IPS-18c (cell line): Measurements from ENCODE around the gene ENTPD6.
"Not testable (repeated sequence)": the region's sequence is repeated elsewhere in the genome, so short reads cannot be mapped to it uniquely, and the experiment has no call there.

Experiments
- H3K4me3 ChIP-seq: 2 replicates; pipeline ENCODE4 v1.7.0; 2013; ENCODE audit warnings: low read depth, mild to moderate bottlenecking, low read length, moderate library complexity; ENCODE audit not compliant: insufficient read depth
- H3K9me3 ChIP-seq: one replicate; pipeline ENCODE4 v1.6.1; 2013; ENCODE audit warnings: mild to moderate bottlenecking, low read length, moderate library complexity; ENCODE audit not compliant: control insufficient read depth, insufficient read depth

The ENTPD6 gene

DNA sequence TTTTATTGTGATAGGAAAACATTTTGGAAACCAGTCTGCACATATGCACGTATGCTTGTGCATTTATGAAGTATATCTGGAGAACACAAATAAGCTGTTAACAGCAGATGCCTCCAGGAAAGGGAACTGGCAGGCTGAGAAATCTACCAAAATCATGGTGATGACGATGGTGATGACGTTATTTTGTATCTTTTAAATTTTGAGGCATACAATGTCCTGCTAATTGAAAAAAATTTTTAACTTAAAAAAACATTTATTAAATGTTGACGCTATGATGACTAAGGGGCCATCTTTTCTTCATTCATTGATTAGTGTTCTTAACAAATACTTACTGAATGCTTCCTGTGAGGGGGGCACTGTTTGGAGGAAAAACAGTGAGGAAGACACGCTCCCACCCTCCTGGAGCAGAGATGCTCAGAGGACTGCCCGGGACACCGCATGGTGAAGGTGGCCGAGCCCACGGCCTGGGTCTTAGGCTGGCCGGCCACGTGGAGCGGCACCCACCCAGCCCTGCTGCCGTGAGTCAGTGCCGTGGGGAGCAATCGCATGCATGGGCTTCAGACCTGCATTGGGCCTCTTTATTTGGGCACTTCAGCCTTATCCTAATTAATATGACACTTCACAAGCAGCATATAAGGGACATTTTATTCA, 15.9 kb upstream of the ENTPD6 start:
- H3K9me3 ChIP-seq, result no peaks in the 10 kb centered on the region
- no peak overlapping the region for H3K4me3 ChIP-seq

DNA sequence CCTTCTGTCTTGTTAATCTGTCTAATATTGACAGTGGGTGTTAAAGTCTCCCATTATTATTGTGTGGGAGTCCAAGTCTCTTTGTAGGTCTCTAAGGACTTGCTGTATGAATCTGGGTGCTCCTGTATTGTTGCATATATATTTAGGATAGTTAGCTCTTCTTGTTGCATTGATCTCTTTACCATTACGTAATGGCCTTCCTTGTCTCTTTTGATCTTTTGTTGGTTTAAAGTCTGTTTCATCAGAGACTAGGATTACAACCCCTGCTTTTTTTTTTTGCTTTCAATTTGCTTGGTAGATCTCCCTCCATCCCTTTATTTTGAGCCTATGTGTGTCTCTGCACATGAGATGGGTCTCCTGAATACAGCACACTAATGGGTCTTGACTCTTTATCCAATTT, 11.1 kb upstream of the ENTPD6 start:
- not testable (repeated sequence) for H3K9me3 ChIP-seq, H3K4me3 ChIP-seq

DNA sequence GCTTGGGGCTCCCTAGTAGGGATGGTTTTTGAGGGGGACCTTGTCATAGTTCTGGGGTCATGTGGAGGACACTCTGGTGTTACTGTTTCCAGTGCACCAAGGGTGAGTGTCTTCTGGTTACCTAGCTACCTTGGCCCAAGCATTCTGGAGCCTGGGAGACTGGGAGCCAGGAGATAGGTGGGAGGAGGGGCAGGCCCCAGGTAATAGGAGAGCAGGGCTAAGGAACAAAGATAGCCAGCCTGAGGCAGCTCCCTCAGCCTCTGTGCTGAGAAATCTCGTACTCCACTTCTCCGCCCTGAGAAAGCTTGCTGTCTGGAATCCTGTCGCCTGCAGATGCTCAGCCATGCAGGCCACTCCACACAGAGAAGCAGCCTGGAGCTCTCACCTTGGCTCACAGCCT, 8.3 kb upstream of the ENTPD6 start:
- H3K4me3 ChIP-seq, result no peak overlapping the region
- H3K9me3 ChIP-seq, result peaks cover 2% of the 10 kb centered on the region

DNA sequence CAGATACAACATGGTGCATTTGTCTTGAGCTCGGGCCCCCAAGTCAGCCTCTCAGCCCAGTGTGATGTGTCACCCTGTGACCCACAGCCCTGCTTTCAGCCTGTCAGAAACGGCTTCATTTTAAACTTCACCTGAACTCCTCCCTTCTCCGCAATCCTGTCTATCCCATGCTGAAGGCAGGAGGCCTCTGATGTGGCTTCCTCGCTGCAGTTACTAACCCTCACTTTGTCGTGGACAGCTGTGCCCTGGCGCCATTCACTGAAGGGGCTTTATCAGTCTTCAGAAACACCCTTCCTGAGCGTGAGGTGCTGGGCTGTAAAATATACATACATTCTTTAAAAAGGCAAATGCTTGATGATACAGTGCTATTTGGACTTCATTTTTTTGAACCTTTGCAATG, 7.9 kb upstream of the ENTPD6 start:
- H3K4me3 ChIP-seq, result no peak overlapping the region
- H3K9me3 ChIP-seq, result peaks cover 2% of the 10 kb centered on the region

DNA sequence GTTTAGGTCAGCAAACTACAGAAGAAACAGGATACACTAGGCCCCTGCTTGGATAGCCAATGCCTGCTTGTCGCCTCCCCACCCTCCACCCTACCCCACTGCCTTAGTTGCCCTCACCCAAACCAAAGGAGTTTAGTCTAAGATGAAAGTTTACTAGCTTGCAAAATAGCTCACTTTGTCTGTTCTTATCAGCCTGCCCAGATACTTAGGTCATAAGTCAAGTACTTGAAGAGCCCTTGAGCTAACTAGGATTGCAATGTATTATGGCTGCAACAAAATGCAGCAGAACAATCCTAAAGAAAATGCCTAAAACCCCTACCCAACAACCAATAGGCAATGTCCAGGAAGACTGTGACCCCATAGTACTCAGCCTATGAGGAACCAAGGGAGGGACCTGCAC, 7.3 kb upstream of the ENTPD6 start:
- Histone ChIP-seq H3K4me3 (no peak overlapping the region), H3K9me3 (peaks cover 2% of the 10 kb centered on the region)

DNA sequence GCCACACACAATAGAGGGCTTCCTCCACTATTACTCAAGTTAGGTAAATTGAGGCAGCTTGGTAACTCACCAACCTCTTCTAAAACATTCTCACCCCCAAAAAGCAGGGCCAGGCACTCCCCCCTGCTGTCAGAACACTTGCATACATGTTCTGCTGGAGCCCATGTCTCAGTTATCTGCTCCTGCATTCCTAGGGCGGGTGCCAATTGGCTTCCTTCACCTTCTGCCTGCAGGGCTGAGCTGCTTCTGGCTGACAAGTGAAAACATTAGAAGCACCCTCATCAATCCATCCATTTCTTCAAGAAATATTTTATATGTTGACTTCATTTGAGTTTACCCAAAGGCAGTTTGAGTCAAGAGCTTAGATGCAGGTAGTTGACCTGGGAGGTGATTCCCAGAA, 4.5 kb upstream of the ENTPD6 start:
- H3K4me3 ChIP-seq, result no peak overlapping the region

DNA sequence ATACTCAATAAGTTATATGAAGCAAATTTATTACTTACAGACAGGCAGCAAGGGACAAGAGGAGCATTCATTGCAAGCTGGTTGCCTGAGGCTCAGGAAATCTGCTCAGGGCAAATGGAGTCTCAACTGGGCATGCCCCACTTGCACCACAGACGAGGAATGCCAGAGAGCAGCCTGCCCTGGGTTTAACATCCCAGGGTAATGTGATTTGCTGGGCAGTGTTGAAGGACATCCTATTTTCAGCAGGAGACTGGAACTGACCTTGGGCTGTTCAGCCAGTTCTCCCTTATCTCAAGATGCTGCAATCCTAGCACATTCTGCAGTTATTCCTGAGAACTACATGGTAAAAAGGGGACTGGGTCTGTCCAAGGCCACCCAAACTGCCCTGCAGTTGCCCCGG, 3.8 kb upstream of the ENTPD6 start:
- Histone ChIP-seq H3K9me3 (peaks cover 1% of the 10 kb centered on the region), H3K4me3 (no peak overlapping the region)

More for the DNA sequence above, 4.5 kb upstream of the ENTPD6 start:
- peaks cover 2% of the 10 kb centered on the region for H3K9me3 ChIP-seq

DNA sequence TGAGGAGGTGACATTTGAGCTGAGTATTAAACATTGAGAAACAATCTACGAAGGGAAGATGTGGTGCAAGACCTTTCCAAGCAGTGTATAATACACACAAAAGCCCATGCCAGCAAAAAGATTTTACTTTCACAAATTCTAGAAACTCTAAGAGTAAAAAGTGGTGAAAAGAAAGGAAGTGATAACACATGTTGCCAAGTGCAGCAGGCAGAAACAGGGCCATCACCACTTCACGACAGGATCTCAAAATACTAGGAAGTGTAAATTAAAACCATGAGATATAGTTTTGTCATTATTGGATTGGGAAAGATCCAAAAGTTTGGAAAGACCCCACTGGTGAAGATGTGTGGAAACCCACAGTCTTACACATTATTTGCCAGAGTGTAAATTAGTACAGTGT, 1.7 kb upstream of the ENTPD6 start:
- H3K9me3 ChIP-seq, result no peaks in the 10 kb centered on the region
- H3K4me3 ChIP-seq, result no peak overlapping the region

DNA sequence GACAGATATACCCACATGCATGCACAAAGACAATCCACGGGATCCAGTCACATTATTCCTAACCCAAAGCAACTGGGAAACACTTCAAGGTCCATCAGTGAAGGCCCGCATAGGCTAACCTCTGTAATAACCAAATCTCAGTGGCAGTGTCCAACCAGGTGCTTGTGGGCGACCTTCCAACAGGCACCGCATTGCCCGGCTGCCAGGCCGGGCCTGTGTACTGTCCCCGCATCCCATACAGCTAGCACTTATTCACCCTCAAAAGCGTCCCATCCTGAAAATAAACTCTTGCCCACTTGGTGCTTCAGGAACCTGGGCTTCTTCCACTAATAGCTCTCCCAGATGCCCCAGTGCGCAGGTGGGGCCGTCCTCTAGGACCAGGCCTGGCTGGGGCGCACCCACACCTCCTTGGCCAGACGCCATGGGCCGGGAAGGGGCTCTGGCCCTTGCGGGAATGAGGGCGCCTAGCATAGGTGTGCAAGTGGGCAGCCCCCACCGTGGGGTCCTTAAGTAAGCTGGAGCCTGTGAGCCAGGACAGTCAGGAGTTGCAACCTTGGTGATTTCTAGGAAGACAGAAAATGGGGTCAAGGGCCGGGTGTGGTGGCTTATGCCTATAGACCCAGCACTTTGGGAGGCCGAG, 1.1 kb upstream of the ENTPD6 start:
- Histone ChIP-seq H3K4me3 (no peak overlapping the region), H3K9me3 (no peaks in the 10 kb centered on the region)

DNA sequence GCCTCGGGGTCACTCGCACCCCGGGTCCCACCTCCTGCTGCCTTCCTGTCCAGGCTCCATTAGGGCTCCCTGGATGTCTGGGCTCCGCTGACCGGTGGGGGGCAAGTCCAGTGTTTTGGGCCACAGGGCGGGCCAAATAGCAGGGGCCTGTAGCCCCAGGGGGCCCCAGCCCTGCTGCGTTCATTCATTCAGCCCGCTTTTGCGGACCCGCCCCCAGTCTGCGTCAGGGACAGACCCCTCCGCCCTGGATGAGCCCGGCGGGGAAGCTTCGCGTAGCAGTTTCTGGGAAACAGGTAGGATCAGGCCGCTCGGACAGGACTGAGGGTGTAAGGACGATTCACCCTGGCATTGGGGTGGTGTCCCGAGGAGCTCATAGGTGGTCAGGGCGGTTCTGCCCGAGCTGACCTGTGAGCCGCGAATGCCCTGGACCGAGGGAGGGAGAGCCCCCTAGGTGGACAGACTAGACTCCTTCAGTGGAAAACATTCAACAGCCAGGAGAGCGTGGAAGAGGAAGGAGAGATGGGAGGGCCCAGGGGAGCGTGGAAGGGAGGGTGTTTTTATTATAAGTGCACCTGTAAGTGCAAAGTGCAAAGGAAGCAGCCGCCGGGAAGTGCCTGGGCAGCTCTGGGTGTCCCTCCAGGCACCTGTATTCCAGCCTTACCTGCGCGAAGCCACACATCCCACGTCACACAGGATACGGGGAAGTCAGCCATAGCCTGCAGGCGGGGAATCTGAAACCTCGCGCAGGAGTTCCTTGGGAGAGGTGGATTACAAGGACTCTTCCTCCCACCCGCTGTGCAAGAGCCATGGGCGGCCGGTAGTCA, 662 bp downstream of the ENTPD6 start:
- Histone ChIP-seq H3K4me3 (peak overlapping the region; percentile 93), H3K9me3 (no peaks in the 10 kb centered on the region)

DNA sequence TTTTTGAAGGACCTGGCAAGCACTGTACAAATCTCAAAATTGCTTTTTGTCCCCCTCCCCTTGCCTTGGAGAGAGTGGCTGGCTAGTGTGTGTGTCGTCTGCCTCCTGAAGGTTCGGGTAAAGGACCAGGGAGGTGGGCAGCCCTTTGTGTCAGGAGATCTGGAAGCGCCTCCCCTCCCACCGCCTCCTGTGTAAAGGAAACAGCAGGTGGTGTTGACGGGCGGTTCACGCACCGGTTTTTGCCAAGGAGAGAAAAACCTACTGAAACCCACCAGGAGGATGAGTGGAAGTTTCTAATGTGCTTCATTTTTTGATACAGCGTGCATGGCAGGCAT, 1.2 kb downstream of the ENTPD6 start:
- Histone ChIP-seq H3K4me3 (peak overlapping the region; percentile 93), H3K9me3 (no peaks in the 10 kb centered on the region)

DNA sequence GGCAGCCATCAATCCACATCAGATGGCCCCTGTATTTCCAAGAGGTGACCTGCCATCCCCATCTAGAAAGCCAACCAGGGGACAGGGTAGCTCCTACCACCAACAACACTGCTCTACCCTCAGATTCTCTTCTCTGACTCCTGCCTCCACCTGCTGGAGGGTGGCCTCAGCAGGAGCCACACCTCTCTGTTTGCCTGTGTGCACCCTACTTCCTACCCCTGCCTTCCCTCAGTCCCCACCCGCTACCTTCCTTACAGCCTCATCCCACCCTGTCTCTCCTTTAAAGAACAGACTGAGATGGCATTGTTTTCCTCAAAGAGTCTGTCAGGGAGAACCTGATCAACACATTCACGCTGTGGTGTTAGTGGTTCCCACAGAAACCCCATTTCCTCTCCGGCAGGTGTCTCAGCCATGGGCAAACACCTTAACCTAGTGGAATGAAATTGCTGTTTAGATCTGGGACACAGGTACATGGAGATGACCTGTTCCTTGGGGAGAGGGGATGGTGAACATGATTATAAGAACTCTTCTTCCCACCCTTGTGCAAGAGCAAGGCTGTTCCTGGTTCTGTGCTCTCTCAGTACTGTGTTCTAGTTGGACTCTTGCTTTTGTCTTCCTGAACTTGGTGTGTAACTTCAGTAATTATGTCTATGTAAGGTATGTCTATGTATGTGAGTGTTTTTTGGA, 1.8 kb downstream of the ENTPD6 start:
- peak overlapping the region; percentile 93 for H3K4me3 ChIP-seq
- no peaks in the 10 kb centered on the region for H3K9me3 ChIP-seq

DNA sequence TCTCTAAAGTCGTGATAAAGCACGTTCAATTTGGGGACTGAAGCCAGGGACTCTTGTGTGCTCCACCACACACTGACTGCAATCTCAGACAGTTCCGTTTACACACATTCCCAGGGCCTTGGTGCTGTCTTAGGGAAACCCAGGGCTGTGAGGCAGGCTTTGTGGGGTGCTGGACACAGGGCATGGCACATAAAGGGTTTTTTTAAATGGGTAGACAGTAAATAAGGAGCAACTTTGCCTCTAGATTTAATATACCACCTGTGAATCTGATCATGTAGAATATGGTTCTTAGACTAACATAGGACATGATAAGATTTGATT, 2.3 kb downstream of the ENTPD6 start:
- no peaks in the 10 kb centered on the region for H3K9me3 ChIP-seq
- H3K4me3 ChIP-seq, result no peak overlapping the region

DNA sequence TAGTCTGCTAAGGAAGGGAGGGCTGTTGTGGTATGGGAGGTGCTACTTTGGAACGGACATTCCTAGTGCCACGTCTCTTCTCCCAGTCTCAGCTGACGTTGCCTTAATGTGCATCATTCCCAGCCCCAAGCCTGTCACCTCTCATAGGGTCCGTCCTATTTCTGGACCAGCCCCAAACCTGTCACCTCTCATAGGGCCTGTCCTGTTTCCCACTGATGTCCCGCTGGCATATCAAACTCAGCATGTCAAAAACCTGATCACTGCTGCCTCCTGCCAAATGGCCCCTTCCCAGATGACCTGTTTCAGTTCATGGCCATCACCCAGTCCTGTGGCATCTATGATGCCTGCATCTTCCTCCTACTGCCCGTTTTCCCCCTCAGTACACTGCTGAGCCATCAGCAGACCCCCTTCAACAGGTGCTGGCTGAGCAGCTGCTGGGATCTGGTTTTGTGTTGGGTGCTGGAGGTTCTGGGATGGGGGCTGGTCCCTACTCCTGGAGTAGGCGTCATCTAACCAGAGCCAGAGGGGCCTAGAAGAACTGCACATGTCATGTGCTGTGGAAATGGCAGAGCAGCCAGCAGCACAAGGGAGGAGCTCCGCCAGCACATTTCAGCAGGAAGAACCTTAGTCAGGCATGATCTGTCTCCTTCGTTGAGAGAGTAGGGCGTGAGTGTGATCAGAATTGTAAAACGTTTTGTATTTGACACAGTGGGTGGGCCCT, 3.3 kb downstream of the ENTPD6 start:
- no peak overlapping the region for H3K4me3 ChIP-seq

DNA sequence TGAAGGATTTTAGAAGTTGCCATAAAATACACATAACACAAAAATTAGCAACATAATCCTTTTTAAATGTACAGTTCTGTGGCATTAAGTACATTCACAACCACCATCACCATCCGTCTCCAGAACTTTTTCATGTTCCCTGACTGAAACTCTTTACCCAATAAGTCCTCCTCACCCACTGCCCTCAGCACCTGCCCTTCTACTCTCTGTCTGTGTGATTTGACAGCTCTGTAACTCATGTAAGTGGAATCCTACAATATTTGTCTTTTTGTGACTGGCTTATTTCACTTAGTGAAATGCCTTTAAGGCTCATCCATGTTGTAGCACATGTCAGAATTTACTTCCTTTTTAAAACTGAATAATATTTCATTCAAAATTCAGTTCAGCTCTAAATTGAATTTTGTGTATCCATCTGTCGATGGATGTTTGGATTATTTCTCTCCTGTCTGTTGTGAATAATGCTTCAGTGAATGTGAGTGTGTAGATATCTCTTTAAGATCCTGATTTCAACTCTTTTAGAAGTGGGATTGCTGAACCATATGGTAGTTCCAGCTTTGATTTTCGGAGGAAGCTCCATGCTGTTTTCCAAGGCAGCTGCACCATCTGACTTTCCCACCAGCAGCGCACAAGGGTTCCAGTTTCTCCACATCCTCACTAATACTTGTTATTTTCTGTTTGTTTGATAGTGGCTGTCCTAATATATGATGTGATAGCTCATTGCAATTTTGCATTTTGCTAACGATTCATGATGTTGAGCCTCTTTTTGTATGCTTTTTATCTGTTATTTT, 4.2 kb downstream of the ENTPD6 start:
- H3K9me3 ChIP-seq, result no peaks in the 10 kb centered on the region
- no peak overlapping the region for H3K4me3 ChIP-seq

More for the DNA sequence above, 3.3 kb downstream of the ENTPD6 start:
- no peaks in the 10 kb centered on the region for H3K9me3 ChIP-seq

DNA sequence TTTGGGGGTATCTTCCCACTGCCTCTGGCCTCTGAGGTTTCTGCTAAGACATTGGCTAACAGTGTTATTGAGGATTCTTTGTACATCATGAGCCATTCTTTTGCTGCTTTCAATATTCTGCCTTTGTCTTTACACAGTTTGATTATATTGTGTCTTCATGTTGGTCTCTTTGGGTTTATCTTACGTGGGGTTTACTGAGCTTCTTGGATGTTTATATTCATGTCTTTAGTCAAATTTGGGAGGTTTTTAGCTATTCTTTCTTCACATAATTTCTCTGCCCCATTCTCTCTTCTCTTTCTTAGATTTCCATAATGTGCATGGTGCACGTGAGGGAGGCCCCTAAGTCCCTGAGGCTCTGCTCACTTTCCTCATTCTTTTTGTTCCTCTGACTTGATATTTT, 7.6 kb downstream of the ENTPD6 start:
- H3K9me3 ChIP-seq, result no peaks in the 10 kb centered on the region
- no peak overlapping the region for H3K4me3 ChIP-seq

DNA sequence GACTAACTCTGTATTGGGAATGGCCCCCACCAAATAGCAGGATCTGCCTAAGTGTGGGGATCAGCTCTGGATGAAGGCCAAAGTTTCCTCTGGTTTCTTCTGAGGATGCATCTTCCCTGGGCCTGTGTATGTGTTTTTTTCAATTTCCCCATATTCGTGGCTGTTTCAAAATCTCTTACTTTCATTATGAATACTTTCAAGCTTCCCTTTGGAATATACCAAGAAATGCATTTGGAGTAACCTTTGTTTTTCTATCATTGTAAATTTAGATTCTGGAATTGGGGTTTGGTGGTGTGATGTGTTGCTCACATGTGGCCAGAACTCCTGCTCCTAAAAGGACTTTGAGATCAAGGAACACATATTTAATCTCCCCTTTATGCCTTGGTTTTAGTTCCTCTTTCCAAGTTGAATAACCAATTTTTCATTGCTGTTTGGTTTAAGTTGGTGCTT, 8.4 kb downstream of the ENTPD6 start:
- H3K4me3 ChIP-seq, result no peak overlapping the region
- H3K9me3 ChIP-seq, result no peaks in the 10 kb centered on the region
